ENCODE results near the gene RHEX.

DNA sequence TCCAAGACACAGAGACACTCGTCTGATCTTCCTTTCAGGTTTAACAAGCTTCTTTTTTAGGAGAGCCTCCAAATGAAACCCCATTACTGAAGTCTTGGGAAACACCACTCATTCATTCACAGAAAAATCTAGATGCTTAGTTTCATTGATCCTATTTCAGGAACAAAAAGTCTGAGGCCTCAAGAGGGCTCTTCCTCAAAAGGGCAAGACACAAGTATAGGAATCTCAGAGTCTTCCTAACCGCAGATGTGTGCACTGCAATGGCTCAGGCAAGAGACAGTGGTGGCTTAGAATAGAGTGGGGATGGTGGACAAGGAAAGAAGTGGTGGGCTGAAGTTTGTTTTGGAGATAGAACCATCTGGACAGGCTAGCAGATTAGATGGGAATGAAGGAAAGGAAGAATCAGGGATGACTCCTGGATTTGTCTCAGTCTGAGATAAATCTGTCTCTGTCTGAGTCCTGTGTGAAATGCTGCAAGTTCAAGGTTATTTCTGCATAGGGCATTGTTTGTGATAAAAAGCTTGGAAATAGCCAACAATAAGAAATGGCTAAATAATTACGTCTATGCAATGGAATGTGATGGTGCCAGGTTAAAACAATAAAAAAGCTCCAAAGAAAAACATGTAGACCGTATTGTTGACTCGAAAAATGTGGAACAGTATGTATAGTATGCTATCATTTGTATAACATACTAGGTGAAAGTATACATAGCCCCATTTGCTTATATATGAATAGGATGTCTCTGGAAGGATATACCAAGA, 20.4 kb upstream of the RHEX start:
- TF ChIP-seq, protein P1, sequence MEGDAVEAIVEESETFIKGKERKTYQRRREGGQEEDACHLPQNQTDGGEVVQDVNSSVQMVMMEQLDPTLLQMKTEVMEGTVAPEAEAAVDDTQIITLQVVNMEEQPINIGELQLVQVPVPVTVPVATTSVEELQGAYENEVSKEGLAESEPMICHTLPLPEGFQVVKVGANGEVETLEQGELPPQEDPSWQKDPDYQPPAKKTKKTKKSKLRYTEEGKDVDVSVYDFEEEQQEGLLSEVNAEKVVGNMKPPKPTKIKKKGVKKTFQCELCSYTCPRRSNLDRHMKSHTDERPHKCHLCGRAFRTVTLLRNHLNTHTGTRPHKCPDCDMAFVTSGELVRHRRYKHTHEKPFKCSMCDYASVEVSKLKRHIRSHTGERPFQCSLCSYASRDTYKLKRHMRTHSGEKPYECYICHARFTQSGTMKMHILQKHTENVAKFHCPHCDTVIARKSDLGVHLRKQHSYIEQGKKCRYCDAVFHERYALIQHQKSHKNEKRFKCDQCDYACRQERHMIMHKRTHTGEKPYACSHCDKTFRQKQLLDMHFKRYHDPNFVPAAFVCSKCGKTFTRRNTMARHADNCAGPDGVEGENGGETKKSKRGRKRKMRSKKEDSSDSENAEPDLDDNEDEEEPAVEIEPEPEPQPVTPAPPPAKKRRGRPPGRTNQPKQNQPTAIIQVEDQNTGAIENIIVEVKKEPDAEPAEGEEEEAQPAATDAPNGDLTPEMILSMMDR (conservative IDR thresholded peaks at IDR 0.05 in 1 of 2, IDR thresholded peaks at IDR 0.05 in 1 of 2; ENCODE audit: extremely low read depth in 1 of 2, insufficient read depth in 1 of 2, low read depth in 1 of 2, low read length in 2 of 2), result no peak
- no peak for TF ChIP-seq EZH2 (IDR thresholded peaks at IDR 0.05; ENCODE audit: borderline replicate concordance, low read length)

All from mammary epithelial cell (primary cell).